ENCODE data around the gene CCDC149.

GRCh38 chr4:24775750-24776149 lies 137.1 kb downstream of the CCDC149 start:
- TF ChIP-seq CTCF (IDR thresholded peaks at IDR 0.05) (no peak), POLR2A (IDR thresholded peaks at IDR 0.05) (no peak)
